T-helper 1 cell treated with Interleukin-12 subunit alpha and Interleukin-12 subunit beta and Interleukin-4 antibody, amounts not matched to agents 30 μg/mL and 1 μg/mL, for 36 hours (primary cell): ENCODE measurements around the gene GALNT2.

Experiments used
- H3K27ac Mint-ChIP-seq: one replicate; pipeline ENCODE4 v1.8.0; 2021; ENCODE audit warnings: mild to moderate bottlenecking, mixed read lengths
- H3K27me3 Mint-ChIP-seq: one replicate; pipeline ENCODE4 v1.8.0; 2021; ENCODE audit warnings: low read depth, mixed read lengths
- H3K36me3 Mint-ChIP-seq: one replicate; pipeline ENCODE4 v1.8.0; 2021; ENCODE audit warnings: low read depth, mixed read lengths
- H3K4me1 Mint-ChIP-seq: one replicate; pipeline ENCODE4 v1.8.0; 2021; ENCODE audit warnings: low read depth, mixed read lengths
- H3K4me3 Mint-ChIP-seq: one replicate; pipeline ENCODE4 v1.8.0; 2021; ENCODE audit warnings: mild to moderate bottlenecking, moderate library complexity, mixed read lengths
- H3K9me3 Mint-ChIP-seq: one replicate; pipeline ENCODE4 v1.8.0; 2021; ENCODE audit warnings: mixed read lengths

The GALNT2 gene

DNA sequence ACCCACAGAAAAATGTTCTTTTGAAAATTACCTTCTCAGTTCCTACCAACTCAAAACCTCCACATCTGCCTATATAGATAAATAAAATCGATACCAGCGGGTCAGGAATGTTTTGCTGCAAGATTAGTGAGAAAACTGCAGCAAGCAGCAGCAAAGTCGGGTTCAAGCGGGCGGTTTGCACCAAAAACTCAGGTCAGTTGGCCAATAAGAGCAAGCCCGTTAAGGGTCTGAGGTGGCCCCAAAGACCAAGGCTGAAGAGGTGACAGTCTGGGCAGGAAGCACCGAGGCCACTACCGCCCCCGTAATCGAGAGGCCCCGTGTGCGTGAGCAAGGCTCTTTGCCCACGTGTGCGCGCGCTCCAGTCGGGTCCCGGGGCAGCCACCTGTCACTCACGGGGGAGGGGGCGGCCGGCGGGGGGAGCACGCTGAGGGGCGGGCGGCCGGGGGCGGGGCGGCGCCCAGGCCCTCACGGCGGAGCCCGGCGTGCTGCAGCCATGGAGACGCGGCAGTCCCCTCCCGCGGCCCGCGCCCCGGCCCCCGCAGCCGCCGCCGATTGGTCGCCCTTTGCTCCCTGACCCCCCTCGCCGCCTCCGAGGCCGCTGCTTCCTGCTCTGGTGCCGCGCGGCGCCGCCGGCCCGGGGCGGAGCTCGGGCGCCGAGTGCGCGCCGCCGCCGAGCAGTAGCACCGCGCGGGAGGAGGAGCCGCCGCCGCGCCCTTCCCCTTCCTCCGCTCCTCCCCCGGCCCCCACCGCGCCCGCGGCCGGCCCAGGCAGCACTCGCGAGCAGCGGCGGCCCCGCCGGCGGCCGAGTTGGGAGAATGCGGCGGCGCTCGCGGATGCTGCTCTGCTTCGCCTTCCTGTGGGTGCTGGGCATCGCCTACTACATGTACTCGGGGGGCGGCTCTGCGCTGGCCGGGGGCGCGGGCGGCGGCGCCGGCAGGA lies at the start of gene GALNT2:
GALNT2 (plus strand) TSS at position 773 of the 939 bp plus-strand sequence; CDS start at position 816, 43 bp downstream.
- peaks cover 34% of the 10 kb centered on the region for H3K4me1 Mint-ChIP-seq
- peaks cover 13% of the 10 kb centered on the region for H3K9me3 Mint-ChIP-seq
- peaks cover 12% of the 10 kb centered on the region for H3K27me3 Mint-ChIP-seq
- peak within 1 kb of the TSS; percentile 94 for H3K27ac Mint-ChIP-seq
- peak within 1 kb of the TSS; percentile 92 for H3K4me3 Mint-ChIP-seq
- peaks cover 12% of the 10 kb centered on the region for H3K36me3 Mint-ChIP-seq

DNA sequence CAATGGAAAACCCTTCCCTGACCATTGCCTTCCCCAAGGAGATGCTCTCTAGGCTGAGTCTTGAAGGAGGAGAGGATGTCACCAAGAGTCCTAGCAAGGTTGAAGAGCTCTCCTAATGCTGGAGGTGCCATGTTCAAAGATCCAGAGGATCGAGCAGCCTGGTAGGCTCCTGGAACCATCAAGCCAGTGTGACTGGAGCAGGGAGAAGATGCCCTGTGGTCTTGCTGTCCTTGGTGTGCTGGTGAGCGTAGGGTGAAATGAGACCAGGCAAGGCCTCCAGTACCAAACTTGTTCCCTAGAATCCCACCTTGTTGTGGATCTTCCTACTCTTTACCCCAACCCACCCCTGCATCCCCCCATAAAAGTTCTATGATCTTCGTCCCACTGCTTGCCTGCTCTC lies 46.6 kb upstream of the GALNT2 start:
- Mint-ChIP-seq H3K9me3 (peaks cover 8% of the 10 kb centered on the region), H3K27ac (no peak overlapping the region), H3K4me3 (no peak overlapping the region), H3K36me3 (no peaks in the 10 kb centered on the region), H3K4me1 (no peaks in the 10 kb centered on the region), H3K27me3 (peaks cover 15% of the 10 kb centered on the region)

DNA sequence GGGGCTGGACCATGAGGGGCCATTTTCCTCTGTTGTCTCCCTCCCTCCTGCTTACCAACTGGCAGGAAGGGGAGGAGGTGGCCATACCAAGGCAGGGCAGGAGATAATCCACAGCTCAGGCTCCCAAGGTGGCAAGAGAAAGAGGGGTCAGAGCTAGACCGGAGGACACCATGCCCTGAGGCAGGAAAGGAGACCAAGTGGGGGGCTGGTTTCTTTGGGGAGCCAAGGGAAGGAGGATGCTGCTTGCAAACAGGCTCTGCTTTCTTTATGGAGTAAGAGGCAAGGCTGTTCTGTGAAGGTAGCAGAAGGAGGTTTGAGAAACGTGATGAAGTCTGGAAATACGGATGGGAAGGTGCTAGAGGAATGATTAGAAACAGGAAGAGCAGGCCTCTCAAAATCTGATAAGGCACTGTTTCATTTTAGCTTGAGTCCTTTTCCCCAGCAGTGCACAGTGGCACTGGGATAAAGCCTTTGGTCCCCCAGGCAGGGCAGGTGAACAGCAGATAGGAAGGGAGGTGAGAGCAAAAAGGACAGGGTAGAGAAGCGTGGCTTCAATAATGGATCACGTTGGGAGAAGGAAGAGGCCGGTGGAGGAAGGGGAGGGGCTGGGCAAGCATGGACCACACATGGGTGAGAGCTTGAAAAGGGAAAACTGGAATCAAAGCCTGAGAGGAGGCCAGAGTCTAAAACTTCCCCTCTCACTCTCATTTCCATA lies 44.2 kb upstream of the GALNT2 start:
- Mint-ChIP-seq H3K27me3 (peaks cover 17% of the 10 kb centered on the region), H3K9me3 (peaks cover 8% of the 10 kb centered on the region), H3K4me1 (no peaks in the 10 kb centered on the region), H3K27ac (no peak overlapping the region), H3K36me3 (no peaks in the 10 kb centered on the region), H3K4me3 (no peak overlapping the region)

DNA sequence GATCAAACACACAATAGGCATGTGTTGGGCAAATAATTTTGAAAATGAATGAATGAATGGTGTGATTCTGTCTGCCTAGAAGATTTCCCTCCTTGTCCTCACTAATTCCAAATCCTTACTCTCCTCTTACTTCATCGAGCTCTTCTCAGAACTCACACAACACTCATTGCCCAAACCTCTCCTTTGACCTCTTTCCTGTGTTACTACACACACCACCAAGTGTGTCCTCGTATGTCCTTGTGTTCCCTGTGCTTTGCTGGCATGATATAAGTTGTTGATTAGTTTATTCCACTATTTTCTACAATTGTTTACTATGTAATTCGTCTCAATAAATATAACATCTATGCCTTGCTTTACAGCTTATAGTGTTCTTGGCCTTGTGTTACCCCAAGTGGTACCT lies 41.4 kb upstream of the GALNT2 start:
- Mint-ChIP-seq H3K27me3 (peaks cover 9% of the 10 kb centered on the region), H3K4me1 (peaks cover 3% of the 10 kb centered on the region), H3K36me3 (no peaks in the 10 kb centered on the region), H3K4me3 (no peak overlapping the region), H3K27ac (no peak overlapping the region), H3K9me3 (peaks cover 8% of the 10 kb centered on the region)

DNA sequence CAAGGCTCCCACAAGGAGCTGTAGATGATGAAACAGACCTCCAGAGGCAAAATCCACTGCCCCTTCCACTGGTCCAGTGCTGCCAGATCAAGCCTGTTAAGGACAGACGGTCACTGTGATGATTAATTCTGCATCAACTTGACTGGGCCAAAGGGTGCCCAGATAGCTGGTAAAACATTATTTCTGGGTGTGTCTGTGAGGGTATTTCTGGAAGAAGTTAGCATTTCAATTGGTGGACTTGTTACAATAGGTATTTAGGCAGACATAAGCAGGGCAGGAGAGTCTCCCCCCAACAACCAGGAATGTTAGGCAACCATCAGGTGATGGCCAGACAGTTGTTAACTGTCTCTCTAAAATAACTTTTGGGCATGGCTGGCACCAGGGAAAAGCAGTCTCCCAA lies 40.9 kb upstream of the GALNT2 start:
- Mint-ChIP-seq H3K9me3 (peaks cover 8% of the 10 kb centered on the region), H3K27me3 (peaks cover 9% of the 10 kb centered on the region), H3K36me3 (no peaks in the 10 kb centered on the region), H3K4me3 (no peak overlapping the region), H3K27ac (no peak overlapping the region), H3K4me1 (peaks cover 4% of the 10 kb centered on the region)

DNA sequence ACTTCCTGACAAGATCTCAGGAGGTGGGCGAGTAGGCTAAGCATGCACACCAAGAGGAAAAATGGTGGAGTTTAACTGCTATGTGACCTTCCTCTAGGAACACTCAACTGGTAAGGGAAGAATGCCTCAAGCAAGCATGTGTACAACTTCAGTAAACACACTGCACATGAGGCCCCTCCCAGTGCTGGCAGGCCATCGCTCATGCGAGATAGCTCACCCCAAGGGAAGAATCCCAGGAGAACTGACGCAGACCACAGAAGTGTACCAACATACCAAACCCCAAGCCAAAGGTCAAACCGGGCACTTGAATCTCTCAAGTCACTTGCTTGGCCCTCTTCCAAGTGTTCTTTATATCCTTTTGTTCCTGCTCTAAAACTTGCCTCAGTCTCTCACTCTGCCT lies 40.5 kb upstream of the GALNT2 start:
- Mint-ChIP-seq H3K27ac (no peak overlapping the region), H3K4me3 (no peak overlapping the region), H3K9me3 (peaks cover 8% of the 10 kb centered on the region), H3K27me3 (peaks cover 9% of the 10 kb centered on the region), H3K36me3 (no peaks in the 10 kb centered on the region), H3K4me1 (peaks cover 4% of the 10 kb centered on the region)

DNA sequence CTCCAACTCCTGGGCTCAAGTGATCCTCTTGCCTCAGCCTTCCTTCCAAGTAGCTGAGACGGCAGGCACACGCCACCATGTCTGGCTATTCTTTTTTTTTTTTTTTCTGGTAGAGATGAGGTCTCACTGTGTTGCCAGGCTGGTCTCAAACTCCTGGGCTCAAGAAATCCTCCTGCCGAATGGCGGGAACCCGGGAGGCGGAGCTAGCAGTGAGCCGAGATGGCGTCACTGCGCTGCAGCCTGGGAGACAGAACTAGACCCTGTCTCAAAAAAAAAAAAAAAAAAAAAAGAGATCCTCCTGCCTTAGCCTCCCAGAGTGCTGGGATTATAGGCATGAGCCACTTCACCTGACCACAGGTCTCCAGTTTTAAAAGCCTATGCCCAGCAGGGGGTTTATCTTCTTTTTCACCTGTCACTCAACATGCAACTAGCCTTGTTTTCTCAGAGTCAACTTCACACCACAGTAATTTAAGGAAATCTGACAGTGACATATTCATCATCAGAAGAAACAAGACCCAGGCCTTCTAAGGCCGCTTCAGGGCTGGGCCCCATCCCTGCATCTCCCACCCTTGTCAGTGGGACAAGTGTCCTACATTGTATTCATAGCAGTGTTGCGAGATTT lies 38.3 kb upstream of the GALNT2 start:
- Mint-ChIP-seq H3K4me1 (peaks cover 4% of the 10 kb centered on the region), H3K4me3 (no peak overlapping the region), H3K27me3 (peaks cover 3% of the 10 kb centered on the region), H3K27ac (no peak overlapping the region), H3K36me3 (no peaks in the 10 kb centered on the region), H3K9me3 (peaks cover 3% of the 10 kb centered on the region)

DNA sequence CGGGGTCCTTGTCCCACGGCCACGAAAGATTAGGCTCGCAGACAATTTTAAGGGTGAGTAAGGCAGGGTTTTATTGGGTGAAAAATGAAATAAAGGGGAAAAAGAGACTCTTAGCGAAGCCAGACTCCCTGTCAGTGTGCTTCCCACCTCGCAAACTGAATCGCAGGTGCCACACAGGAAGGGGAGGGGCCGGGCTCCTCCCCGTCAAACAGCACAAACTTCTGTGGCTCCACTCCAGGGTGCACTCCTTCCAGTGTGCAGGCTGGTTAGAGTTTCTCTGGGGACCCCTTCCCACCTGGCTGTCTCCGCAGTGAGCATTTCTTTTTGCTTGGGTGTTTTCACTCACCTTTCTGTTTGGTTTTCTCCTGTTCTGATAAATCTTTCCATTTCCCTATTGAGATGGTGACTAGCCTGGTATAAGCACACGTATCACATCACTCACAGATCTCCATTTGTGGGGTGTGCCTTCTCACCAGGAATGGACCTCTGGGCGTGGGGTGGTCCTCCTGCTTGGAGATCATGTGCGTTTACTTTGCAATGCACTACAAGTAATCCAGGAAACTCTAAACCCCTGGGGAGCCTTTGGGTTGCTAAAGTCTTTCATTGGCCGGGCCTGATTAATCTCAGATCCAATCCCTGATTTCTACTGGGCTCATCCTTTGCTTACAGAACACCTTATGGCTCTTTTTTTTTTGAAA lies 37.6 kb upstream of the GALNT2 start:
- H3K36me3 Mint-ChIP-seq = no peaks in the 10 kb centered on the region
- H3K4me1 Mint-ChIP-seq = peaks cover 4% of the 10 kb centered on the region
- H3K9me3 Mint-ChIP-seq = peaks cover under 1% of the 10 kb centered on the region
- no peak overlapping the region for H3K27ac Mint-ChIP-seq
- no peak overlapping the region for H3K4me3 Mint-ChIP-seq
- H3K27me3 Mint-ChIP-seq = peaks cover 3% of the 10 kb centered on the region

DNA sequence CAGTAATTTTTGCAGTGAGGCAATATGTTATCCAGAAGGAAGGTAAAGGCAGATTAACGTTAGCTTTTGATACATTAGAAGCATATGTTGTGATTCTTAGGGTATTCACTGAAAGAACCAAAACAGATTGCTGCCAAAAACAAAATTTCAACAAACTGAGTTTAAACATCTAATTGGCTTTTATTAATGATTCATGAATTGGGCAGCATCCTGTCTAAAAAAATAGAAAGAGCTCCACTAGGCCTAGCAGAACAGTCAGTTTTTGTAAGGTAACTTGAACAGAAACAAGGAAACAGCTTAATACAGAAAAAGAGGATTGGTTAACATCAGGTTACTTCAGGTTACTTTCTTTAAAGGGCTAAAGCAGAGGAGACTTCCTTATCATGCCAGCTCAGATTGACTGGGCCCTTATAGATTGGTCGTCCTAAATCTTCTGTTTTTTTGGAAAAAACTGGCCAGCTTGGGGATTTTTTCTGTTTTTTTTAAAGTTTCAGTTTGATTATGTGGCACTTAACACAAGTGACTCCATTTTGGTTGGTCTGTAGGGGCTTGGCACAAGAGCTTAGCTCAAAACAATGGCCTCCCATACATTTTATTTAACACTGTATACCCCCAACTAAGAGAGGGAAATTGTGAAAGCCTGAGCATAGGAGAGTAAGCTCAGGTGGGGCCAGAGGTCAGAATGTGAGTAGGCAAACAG lies 36.8 kb upstream of the GALNT2 start:
- Mint-ChIP-seq H3K9me3 (no peaks in the 10 kb centered on the region), H3K4me1 (peaks cover 4% of the 10 kb centered on the region), H3K27ac (no peak overlapping the region)

DNA sequence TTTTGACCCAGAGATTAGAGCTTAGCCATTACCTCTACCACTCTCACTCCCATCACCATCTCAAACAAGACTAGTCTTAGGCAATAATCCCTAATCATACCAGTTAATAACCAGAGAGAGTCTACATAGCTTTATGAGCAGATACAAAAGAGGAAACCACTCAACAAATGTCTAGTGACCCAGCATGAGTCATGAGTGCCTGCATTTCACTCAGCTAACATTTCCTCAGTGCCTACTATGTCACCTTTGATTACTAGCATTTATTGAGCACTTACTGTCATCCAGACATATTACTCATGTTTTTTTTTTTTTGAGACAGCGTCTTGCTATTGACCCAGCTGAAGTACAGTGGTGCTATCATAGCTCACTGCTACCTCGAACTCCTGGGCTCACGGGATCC lies 35.9 kb upstream of the GALNT2 start:
- H3K4me1 Mint-ChIP-seq = peaks cover 4% of the 10 kb centered on the region
- H3K4me3 Mint-ChIP-seq = no peak overlapping the region
- peaks cover 4% of the 10 kb centered on the region for H3K9me3 Mint-ChIP-seq
- H3K27ac Mint-ChIP-seq = no peak overlapping the region
- no peaks in the 10 kb centered on the region for H3K36me3 Mint-ChIP-seq
- H3K27me3 Mint-ChIP-seq = no peaks in the 10 kb centered on the region

More for the DNA sequence above, 36.8 kb upstream of the GALNT2 start:
- H3K4me3 Mint-ChIP-seq = no peak overlapping the region
- peaks cover 3% of the 10 kb centered on the region for H3K27me3 Mint-ChIP-seq
- H3K36me3 Mint-ChIP-seq = no peaks in the 10 kb centered on the region

DNA sequence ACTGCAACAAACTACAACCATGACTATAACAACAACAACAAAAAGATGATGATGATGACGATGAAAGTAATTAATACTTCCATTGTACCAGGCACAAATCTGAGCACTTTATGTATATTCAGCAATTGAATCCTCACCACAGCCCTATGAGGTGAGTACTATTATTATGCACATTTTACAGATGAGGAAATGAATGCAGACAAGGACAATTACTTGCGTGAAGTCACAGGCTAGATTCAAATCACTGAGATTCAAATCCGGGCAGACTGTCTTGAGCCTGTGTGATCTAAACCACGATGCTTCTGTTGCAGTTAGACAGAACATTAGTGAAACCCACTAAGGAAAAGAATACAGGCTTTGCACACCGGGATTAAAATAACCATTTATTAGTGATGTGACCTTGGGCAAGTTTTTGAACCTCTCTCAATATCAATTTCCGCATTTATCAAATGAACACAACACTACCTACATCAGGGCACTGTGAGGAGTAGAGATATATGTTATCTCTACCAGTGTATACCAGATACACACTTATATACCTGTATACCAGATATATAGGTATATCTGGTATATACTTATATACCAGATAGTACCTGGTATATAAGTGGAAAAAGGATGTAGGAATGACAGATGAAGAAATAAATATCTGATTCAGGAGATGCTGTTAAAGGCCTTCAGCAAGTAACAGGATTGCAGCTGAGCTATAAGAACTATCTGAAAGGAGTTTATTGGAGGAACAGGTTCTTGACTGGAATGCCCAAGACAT lies 34.3 kb upstream of the GALNT2 start:
- H3K9me3 Mint-ChIP-seq = peaks cover 7% of the 10 kb centered on the region
- H3K4me3 Mint-ChIP-seq = no peak overlapping the region
- H3K27me3 Mint-ChIP-seq = no peaks in the 10 kb centered on the region
- peaks cover 2% of the 10 kb centered on the region for H3K36me3 Mint-ChIP-seq
- H3K27ac Mint-ChIP-seq = no peak overlapping the region
- H3K4me1 Mint-ChIP-seq = peaks cover 4% of the 10 kb centered on the region

DNA sequence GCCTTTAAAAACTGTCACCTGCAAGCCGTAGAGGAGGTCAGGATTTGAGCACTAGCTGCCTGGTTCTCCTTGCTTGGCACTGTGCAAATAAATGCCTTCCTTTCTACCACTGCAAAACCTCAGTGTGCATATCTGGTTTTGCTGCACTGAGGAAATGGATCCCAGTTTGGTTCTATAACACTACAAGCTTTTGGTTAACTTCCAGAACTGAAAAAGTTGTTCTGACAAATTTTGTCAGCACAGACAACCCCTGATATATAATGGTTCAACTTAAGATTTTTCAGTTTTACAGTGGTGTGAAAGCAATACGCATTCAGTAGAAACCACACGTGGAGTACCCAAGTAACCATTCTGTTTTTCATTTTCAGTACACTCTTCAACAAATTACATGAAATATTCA lies 29.8 kb upstream of the GALNT2 start:
- Mint-ChIP-seq H3K36me3 (peaks cover 2% of the 10 kb centered on the region), H3K9me3 (peaks cover 7% of the 10 kb centered on the region), H3K27ac (no peak overlapping the region), H3K4me3 (no peak overlapping the region), H3K27me3 (peaks cover 5% of the 10 kb centered on the region), H3K4me1 (peaks cover 4% of the 10 kb centered on the region)

DNA sequence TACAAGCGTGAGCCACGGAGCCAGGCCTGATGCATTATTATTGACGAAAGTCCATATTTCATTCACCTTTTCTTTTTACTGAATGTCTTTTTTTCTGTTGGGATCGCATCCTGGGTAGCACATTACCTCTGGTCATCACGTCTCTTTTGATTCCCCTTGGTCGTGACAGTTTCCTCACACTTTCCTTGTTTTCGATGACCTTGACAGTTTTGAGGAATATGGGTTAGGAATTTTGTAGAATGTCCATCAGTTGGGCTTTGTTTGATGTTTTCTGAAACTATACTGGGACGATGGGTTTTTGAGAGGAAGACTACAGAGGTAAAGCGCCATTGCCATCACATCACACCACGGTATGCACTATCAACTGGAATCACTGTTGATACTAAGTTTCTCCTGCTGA lies 26.6 kb upstream of the GALNT2 start:
- Mint-ChIP-seq H3K27me3 (peaks cover 20% of the 10 kb centered on the region), H3K4me3 (no peak overlapping the region), H3K27ac (no peak overlapping the region), H3K36me3 (peaks cover 2% of the 10 kb centered on the region), H3K9me3 (peaks cover 7% of the 10 kb centered on the region), H3K4me1 (peaks cover 4% of the 10 kb centered on the region)
